ENCODE measurements around the gene LIPK.

Gene LIPK

DNA sequence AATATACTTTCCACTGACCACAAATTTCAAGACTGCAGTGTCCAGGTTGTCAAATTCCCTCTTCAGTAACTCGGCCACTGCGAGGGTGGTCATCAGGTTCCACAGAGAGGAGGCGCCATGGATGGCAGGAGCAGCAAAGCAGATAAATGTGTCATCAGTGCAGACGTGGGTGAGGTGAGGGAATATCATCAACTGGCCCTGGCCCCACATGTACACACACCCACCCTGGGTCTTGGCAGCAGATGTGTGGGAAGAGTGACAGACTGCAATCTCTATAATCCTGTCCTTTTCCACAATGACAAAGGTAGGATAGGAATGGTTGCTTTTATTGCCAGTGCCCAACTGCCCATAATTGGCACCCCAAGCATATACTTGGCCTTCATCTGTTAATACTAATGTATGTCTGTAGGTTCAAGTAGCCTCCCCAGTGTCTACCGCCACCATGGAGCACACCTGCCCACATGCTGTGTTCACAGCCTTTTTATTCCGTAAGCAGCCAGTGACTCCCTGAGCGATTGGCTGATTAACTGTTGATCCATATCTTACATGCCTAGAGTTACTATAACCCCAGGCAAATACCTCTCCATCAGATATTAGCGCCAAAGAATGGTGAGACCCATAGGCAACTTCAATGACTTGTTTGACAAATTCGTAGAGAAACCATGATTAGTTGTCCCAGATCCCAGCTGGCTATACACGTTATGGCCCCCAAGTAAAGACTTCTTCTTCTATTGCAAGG is 80.2 kb downstream of the LIPK start:
- DNase-seq (ENCODE audit: low read depth in 2 of 2) = no peak

DNA sequence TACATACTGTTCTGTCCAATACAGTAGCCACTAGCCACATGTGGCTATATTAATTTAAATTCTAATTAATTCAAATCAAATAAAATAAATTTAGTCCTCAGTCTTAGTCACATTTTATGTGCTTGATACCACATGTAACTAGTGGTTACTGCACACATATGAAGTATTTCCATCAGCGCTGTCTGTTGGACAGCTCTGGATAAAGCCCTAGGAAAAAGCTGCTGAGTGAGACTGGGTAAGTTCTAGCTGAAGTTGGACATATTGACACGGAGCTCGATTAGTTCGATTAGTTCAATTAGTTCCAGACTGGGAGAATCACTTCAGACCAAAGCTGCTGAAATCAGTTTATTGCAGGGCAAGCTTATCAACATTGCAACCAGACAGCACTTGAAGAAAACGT is 81.4 kb downstream of the LIPK start:
- no peak for DNase-seq (ENCODE audit: low read depth in 2 of 2)

DNA sequence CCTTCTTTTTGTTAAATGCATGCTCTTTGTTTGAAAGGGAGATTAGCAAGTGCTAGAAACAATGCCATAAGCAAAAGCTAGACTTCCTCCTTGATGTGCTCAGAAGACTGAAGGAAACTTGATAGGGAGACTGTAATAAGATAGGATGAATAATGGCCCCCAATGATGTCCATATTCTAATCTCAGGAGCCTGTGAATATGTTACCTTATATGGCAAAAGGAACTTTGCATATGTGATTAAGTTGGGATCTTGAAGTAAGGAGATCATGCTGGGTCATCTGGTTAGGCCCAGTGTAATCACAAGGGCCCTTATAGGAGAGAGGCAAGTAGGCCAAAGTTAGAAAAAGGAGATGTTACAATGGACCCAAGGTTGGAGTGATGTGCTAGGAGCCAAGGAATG is 82.9 kb downstream of the LIPK start:
- DNase-seq (ENCODE audit: low read depth in 2 of 2) = no peak

DNA sequence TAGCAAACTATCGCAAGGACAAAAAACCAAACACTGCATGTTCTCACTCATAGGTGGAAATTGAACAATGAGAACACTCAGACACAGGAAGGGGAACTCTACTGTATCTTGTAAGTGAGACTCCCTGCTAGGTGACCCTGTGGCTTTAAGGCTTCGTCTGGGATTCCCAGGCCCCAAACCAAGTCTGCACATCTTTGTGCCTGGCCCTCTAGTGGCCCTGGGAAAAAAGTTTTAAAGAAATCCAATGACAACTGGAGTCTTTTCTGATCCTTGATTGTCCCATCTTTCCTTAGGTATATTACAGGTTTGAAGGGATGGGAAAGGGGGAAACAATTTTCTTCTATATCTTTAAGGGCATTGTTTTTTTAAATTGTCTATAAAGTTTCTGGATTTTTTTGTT is 85.9 kb downstream of the LIPK start:
- DNase-seq (ENCODE audit: low read depth in 2 of 2) = no peak

DNA sequence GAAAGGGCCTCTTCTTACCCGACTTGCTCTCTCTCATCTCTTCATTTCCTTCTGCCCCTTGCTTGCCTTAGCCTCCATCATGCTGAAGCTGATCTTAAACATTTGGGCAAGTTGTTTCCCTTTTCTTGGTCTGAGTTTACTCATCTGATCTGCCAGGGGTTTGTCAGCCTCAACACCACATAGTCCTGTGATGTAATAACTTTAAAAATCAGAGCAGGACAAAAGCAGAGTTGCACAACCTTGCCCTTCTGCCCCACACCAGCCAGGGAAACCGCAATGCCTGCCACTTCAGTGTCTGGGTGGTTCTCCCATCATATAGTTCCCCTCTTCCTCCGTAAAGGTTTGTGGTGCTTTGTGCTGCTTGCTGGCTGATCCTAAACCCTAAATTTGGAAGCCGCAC is 86.6 kb downstream of the LIPK start:
- DNase-seq (ENCODE audit: low read depth in 2 of 2) = no peak

DNA sequence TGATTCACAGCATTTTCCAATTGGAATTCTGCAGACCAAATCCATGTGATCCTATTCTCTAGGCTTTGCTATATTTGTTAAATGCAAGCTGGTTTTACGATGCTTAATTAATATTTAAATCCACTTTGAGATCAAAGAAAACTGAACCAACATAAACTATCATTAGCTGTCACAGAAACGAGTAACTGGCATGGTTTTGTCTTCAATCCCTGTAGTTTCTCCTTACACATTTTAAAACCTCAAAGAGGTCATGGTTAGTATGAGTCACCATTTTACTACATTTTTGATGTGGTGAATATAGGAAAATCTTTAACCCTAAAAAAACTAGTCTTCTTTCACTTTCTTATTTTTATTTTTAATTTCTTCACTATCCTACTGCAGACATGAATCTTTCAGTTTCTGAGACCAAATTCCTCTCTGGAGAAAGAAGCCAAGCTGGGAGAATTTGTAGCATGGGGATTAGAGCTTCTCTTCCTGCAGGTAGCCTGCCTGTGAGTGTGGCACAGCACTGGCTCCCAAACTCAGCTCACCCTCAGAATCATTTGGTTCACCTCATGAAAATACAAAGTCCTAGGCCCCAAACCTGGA is 87.8 kb downstream of the LIPK start:
- DNase-seq (ENCODE audit: low read depth in 2 of 2) = no peak

DNA sequence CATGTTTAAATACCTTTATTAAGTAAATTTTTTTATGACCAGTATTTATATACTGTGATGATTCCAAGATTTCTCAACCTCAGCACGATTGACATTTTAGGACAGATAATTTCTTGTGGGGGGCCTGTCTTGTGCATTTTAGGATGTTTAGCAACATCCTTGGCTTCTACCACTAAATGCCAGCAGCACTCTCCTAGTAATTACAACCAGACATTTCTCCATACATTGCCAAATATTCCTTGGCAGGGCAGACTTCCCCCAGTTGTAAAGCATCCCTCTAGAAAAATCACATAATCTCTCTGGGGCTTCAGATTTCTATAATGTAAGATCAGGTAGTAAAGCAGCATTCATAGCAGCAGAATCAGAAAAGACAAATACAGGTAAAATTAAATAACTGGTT is 88.7 kb downstream of the LIPK start:
- DNase-seq (ENCODE audit: low read depth in 2 of 2) = no peak

DNA sequence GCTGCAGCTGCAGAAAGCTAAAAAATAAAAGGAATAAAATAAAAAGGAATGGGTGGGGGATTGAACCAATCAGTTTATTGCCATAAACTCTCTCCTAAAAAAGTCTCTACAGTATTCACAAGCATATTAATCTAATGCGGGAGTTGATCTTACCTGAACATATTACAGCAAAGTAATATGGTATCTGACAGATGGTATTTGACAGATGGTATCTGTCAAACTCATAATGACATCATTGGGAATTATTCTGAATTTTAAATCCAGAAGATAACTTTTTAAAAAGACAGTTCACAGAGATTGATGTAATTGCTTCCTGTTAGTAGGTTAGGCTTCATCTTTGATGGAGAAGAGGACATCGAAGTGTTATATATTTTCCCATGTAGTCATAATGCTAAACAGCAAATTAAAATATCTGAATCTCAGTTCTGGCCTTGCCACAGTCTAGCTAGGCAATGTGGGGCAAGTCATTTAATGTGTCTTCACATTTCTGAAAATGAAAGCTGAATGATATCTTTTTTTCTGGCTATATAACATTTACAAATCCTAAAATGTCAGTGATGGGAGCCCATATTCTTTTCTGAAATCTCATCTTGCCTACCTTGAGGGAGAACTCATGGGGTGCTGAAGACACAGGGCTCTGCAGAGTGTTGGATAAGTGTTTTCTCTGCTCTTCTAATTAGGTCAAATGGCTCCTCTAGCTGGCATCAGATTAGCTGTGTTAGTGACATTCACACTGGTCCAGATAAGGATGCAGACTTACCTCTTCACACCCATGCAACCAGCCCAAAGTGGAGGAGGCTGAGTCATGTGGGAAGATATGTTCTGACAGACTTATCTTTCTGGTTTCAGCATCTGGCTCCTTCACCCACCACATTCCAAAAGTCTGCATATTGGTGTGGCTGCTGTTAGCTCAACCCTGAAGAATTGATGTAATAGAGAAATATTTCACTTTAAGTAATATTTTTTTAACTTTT is 94.4 kb downstream of the LIPK start:
- DNase-seq (ENCODE audit: low read depth in 2 of 2) = peak in 1 of 2 donors; percentile 17

Data from stimulated activated CD8-positive, alpha-beta memory T cell treated with anti-CD3 and anti-CD28 coated beads, Interleukin-2, amount 100 ng/mL, for 48 hours (primary cell).